ENCODE measurements around the gene PLCL1. TPM values are rescaled to one million over a fixed set of nuclear protein-coding genes. Genes with fewer than 3 reads are reported as not detected.

The PLCL1 gene
- total and polyA plus RNA-seq, 10 of the 15 experiments (the other 5 are each of a cell fraction or from before 2014, with no cell fraction given): 0.03 to 1.5 (median 0.22) TPM

- TF ChIP-seq, protein P1, sequence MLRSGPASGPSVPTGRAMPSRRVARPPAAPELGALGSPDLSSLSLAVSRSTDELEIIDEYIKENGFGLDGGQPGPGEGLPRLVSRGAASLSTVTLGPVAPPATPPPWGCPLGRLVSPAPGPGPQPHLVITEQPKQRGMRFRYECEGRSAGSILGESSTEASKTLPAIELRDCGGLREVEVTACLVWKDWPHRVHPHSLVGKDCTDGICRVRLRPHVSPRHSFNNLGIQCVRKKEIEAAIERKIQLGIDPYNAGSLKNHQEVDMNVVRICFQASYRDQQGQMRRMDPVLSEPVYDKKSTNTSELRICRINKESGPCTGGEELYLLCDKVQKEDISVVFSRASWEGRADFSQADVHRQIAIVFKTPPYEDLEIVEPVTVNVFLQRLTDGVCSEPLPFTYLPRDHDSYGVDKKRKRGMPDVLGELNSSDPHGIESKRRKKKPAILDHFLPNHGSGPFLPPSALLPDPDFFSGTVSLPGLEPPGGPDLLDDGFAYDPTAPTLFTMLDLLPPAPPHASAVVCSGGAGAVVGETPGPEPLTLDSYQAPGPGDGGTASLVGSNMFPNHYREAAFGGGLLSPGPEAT (IDR thresholded peaks at IDR 0.05; ENCODE audit: low read depth): no peak
- no peak for TF ChIP-seq MYC (IDR thresholded peaks at IDR 0.05; ENCODE audit: insufficient read depth, insufficient read length, insufficient replicate concordance, low read length, severe bottlenecking)
These were observed 298.5 kb downstream of the PLCL1 start (continued) for GRCh38 chr2:198102856-198103255.

DNA sequence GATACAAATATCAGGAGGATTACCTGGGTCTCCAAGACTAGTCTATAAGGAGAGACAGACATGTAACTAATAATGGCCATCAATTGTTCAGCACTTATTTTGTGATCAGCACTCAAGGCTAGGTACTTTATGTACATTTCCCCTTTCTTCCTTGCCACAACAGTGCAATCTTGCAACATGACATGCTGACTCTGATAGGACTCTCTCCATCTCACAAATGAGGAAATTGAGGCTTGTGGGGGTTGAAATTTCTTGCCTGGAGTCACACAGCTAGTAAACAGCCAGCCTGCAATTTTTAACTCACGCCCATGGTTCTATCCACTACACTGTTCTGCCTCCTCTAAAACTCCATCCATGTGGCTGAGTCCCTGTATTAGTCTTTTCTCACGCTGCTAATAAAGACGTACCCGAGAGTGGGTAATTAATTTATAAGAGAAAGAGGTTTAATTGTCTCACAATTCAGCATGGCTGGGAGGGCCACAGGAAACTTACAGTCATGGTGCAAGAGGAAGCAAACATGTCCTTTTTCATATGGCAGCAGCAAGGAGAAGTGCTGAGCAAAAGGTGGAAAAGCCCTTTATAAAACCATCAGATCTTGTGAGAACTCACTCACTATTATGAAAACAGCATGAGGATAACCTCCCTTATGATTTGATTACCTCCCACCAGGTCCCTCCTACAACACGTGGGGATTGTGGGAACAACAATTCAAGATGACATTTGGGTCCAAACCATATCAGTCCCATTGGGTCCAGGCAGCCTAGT is 302.4 kb downstream of the PLCL1 start:
- WGBS (ENCODE audit: insufficient coverage, insufficient replicate concordance, low lambda C conversion rate, missing lambda C conversion rate): 25% methylated on average over 5 of the region's 5 CpGs
- Histone ChIP-seq H3K4me1 (ENCODE audit: control insufficient read depth, insufficient read depth, low read length) (no peaks in the 10 kb centered on the region), H3K36me3 (ENCODE audit: control insufficient read depth in 2 of 2, insufficient read depth in 2 of 2, low read length in 1 of 2) (no peaks in the 10 kb centered on the region), H3K27ac (ENCODE audit: control insufficient read depth, insufficient read depth) (no peak overlapping the region), H3K27me3 (replicated peaks in 1 of 2; ENCODE audit: control insufficient read depth in 2 of 2, insufficient read depth in 2 of 2, low read length in 1 of 2) (no peaks in the 10 kb centered on the region), H3K79me2 (ENCODE audit: control insufficient read depth, insufficient read depth, low read length) (no peaks in the 10 kb centered on the region), H4K20me1 (ENCODE audit: control insufficient read depth, insufficient read depth) (no peaks in the 10 kb centered on the region), H2AFZ (ENCODE audit: control insufficient read depth, low read depth, low read length) (no peak overlapping the region), H3K9me3 (replicated peaks; ENCODE audit: control insufficient read depth, insufficient read depth, low read length) (no peaks in the 10 kb centered on the region), H3K9ac (ENCODE audit: control insufficient read depth, insufficient read depth, low read length) (no peak overlapping the region), H3K4me3 (no peak overlapping the region), H3K4me2 (ENCODE audit: control insufficient read depth, insufficient read depth) (no peak overlapping the region)
- TF ChIP-seq FOS (IDR thresholded peaks at IDR 0.05; ENCODE audit: borderline replicate concordance, extremely low read depth, insufficient read length) (no peak), GABPA (IDR thresholded peaks at IDR 0.05; ENCODE audit: low read depth) (no peak), ZNF274 (IDR thresholded peaks at IDR 0.05; ENCODE audit: insufficient read depth, insufficient read length) (no peak), NKRF (conservative IDR thresholded peaks at IDR 0.05) (no peak)
- no TSS peak for BruUV-seq (replicated peaks)
- FAIRE-seq (no peak), ATAC-seq (no peak), DNase-seq (ENCODE audit: low read depth, low spot score) (no peak)
- intact Hi-C loops (cut with micrococcal nuclease; ENCODE audit: unreplicated experiment) (no loop called here), in situ Hi-C loops (cut with MboI) (no loop called here)
- ChIA-PET RAD21 (ENCODE audit: unreplicated experiment) (no interaction called here), CTCF (interaction anchor here (0.7 to 1.3 kb wide), 3 partner anchors 8 to 233 kb away, joined by 3 read pairs; no protein-coding TSS in a partner anchor), SMC1A (ENCODE audit: uncharacterized antibody, unreplicated experiment) (interaction anchor here (1.1 to 4.4 kb wide), 3 partner anchors 9 to 122 kb away, joined by 4 to 26 read pairs (median 9); no protein-coding TSS in a partner anchor), POLR2A (interaction anchor here (1.5 kb wide), 1 partner anchor 9 kb away, joined by 3 read pairs; no protein-coding TSS in a partner anchor)
